GM12891 (cell line): ENCODE results near the gene VMA21.

Source experiments
- PAX5 ChIP-seq: IDR thresholded peaks from 2 replicates; pipeline ENCODE4 v1.6.1; 2011; ENCODE audit warnings: low read length, moderate library complexity, mild to moderate bottlenecking; ENCODE audit not compliant: insufficient read depth, severe bottlenecking
- POLR2A ChIP-seq: IDR thresholded peaks from 2 replicates; pipeline ENCODE4 v1.6.1; 2011; ENCODE audit warnings: low read depth, low read length, control low read depth
- POLR2AphosphoS5 ChIP-seq: IDR thresholded peaks from 2 replicates; pipeline ENCODE4 v1.6.1; 2011; ENCODE audit warnings: low read depth, low read length, control low read depth
- SPI1 ChIP-seq: IDR thresholded peaks from 2 replicates; pipeline ENCODE4 v1.6.1; 2011; ENCODE audit warnings: low read depth, low read length, control low read depth
- TAF1 ChIP-seq: IDR thresholded peaks from 2 replicates; pipeline ENCODE4 v1.6.1; 2011; ENCODE audit warnings: low read depth, low read length, control low read depth

DNA sequence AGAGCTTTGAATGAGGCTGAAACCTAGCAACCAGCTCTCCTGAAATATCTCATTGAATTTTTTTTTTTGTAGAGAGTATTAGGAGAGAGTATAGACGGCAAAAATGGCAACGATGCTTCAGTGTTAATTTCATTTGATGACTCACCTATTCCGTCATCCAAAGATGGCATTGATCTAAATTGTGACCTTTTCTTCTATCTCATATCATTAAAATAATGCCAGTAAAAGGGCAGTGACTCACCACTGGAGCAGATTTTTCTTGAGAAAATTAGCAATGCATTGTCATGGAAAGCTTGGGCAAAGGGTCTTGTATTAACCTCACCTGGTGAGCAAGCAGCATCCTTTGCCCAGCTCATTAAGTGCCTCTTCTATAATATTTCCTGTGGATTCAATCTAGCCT lies 19.6 kb downstream of the VMA21 start:
- TF ChIP-seq SPI1 = no peak
- TF ChIP-seq POLR2A = no peak
- no peak for TF ChIP-seq POLR2AphosphoS5
- no peak for TF ChIP-seq TAF1
- no peak for TF ChIP-seq PAX5
